Left ventricle myocardium inferior (tissue), 1 donor: ENCODE data around the gene SPNS3. TPM values are rescaled to one million over a fixed set of nuclear protein-coding genes. Genes with fewer than 3 reads are reported as not detected.
A peak's percentile ranks its signal among the peaks of the same experiment; 100 is the strongest.

ENCODE experiments used
- DNase-seq: peaks from one replicate; pipeline ENCODE4 v3.0.0-alpha.2; 2020
- H3K27ac ChIP-seq: fragments of 200-600 bp; replicated peaks from 2 replicates; pipeline ENCODE4 v1.8.0; 2021
- H3K27me3 ChIP-seq: fragments of 200-600 bp; 2 replicates; pipeline ENCODE4 v1.8.0; 2021; ENCODE audit warnings: low read depth
- H3K36me3 ChIP-seq: fragments of 200-600 bp; 2 replicates; pipeline ENCODE4 v1.8.0; 2021
- H3K4me1 ChIP-seq: fragments of 200-600 bp; 2 replicates; pipeline ENCODE4 v1.8.0; 2021
- H3K4me3 ChIP-seq: fragments of 200-600 bp; 2 replicates; pipeline ENCODE4 v1.8.0; 2021; ENCODE audit warnings: mild to moderate bottlenecking, moderate library complexity
- H3K9me3 ChIP-seq: fragments of 200-600 bp; replicated peaks from 2 replicates; pipeline ENCODE4 v1.8.0; 2021
- intact Hi-C: fragments of 100-400 bp; cut with micrococcal nuclease; formaldehyde crosslinking; loops from one replicate; pipeline ENCODE4 v1.11.0; 2022
- total RNA-seq: library from RNA; stranded (reverse); fragmentation: NEBNext Ultra II Directional; extraction: Animal tissue kit (Norgen Biotek cat#: 25700); gene quantifications from one replicate; pipeline ENCODE4 v1.2.1, GENCODE V29; 2021
- TF ChIP-seq, protein P1 (sequence below): fragments of 200-600 bp; IDR thresholded peaks from 2 replicates; pipeline ENCODE4 v1.8.0; 2021; ENCODE audit warnings: antibody characterized with exemption, mild to moderate bottlenecking, borderline replicate concordance
- donor health status: DM: no; HTN: yes; CAD: no; lungs with severe emphysema.

SPNS3 gene
- total RNA-seq, 1 donor from 2014 or later = 1.7 TPM

- DNase-seq = no peak
- H3K27me3 ChIP-seq = no peaks in the 10 kb centered on the region
- H3K4me3 ChIP-seq = no peak overlapping the region
- H3K27ac ChIP-seq = peak overlapping the region; percentile 30
- peaks cover 34% of the 10 kb centered on the region for H3K4me1 ChIP-seq
- H3K36me3 ChIP-seq = no peaks in the 10 kb centered on the region
- intact Hi-C loops = no loop called here
- TF ChIP-seq, protein P1, sequence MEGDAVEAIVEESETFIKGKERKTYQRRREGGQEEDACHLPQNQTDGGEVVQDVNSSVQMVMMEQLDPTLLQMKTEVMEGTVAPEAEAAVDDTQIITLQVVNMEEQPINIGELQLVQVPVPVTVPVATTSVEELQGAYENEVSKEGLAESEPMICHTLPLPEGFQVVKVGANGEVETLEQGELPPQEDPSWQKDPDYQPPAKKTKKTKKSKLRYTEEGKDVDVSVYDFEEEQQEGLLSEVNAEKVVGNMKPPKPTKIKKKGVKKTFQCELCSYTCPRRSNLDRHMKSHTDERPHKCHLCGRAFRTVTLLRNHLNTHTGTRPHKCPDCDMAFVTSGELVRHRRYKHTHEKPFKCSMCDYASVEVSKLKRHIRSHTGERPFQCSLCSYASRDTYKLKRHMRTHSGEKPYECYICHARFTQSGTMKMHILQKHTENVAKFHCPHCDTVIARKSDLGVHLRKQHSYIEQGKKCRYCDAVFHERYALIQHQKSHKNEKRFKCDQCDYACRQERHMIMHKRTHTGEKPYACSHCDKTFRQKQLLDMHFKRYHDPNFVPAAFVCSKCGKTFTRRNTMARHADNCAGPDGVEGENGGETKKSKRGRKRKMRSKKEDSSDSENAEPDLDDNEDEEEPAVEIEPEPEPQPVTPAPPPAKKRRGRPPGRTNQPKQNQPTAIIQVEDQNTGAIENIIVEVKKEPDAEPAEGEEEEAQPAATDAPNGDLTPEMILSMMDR = no peak
- H3K9me3 ChIP-seq = no peaks in the 10 kb centered on the region
Measured at GRCh38 chr17:4480929-4481898, 47.5 kb downstream of the SPNS3 start.

GRCh38 chr17:4482338-4483011 lies 48.7 kb downstream of the SPNS3 start:
- Histone ChIP-seq H3K27me3 (no peaks in the 10 kb centered on the region), H3K9me3 (no peaks in the 10 kb centered on the region), H3K4me3 (no peak overlapping the region), H3K27ac (no peak overlapping the region), H3K36me3 (no peaks in the 10 kb centered on the region), H3K4me1 (peaks cover 30% of the 10 kb centered on the region)
- TF ChIP-seq, protein P1 = no peak
- intact Hi-C loops = no loop called here
- DNase-seq = no peak

- no peak overlapping the region for H3K4me3 ChIP-seq
- H3K4me1 ChIP-seq = peaks cover 37% of the 10 kb centered on the region
- no peaks in the 10 kb centered on the region for H3K36me3 ChIP-seq
- H3K27me3 ChIP-seq = no peaks in the 10 kb centered on the region
- intact Hi-C loops = no loop called here
- TF ChIP-seq, protein P1 = no peak
- no peak overlapping the region for H3K27ac ChIP-seq
- no peak for DNase-seq
- no peaks in the 10 kb centered on the region for H3K9me3 ChIP-seq
Measured at GRCh38 chr17:4483012-4483840, 49.5 kb downstream of the SPNS3 start.

DNA sequence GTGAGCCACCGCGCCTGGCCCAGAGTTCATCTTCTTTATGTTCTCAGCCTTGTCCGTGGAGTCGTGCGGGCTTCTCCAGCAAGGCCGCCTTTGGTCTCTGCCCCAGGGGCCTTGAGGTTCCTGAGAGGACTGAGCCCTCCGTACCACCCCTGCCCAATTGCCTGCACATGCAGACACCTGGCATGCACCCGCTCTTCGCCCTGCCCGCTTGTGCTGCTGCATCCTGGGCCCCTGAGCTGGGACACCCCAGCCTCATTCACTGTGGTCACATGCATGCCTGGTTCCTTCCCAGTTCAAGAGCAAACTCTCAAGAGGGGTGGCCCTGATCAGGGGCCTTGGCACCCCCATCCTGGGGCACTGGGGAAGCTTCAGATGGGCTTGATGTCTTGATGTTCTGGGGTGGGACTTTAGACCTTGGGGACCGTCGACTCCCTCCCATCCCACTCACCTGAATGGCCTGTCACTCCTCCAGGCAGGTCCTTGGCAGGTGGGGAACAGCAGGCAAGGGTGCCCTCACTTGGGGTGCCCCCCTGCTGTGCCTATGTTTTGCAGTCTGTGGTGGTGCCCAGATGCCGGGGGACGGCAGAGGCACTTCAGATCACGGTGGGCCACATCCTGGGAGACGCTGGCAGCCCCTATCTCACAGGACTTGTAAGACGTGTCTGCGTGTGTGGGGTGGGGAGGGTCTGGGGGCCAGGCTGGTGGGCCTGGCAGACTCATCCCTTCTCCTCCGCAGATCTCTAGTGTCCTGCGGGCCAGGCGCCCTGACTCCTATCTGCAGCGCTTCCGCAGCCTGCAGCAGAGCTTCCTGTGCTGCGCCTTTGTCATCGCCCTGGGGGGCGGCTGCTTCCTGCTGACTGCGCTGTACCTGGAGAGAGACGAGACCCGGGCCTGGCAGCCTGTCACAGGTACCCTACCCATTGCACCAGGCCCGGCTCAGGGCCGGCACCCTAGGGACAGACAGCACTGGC lies 52.2 kb downstream of the SPNS3 start:
- TF ChIP-seq, protein P1 = no peak

More for the DNA sequence above, 52.2 kb downstream of the SPNS3 start:
- no peaks in the 10 kb centered on the region for H3K9me3 ChIP-seq
- no peaks in the 10 kb centered on the region for H3K27me3 ChIP-seq
- intact Hi-C loops = no loop called here
- no peak overlapping the region for H3K27ac ChIP-seq
- DNase-seq = no peak
- peaks cover 27% of the 10 kb centered on the region for H3K4me1 ChIP-seq
- no peak overlapping the region for H3K4me3 ChIP-seq
- no peaks in the 10 kb centered on the region for H3K36me3 ChIP-seq
